WTC11 (cell line): ENCODE results near the gene TUT4. TPM values are rescaled to one million over a fixed set of nuclear protein-coding genes. Genes with fewer than 3 reads are reported as not detected.

Experiments used
- ATAC-seq: fragments of 200-7000 bp; cut with Tn5 transposase; 2 replicates; pipeline ENCODE4 v1.10.0; 2021; ENCODE audit warnings: mild to moderate bottlenecking, moderate library complexity
- CTCF ChIA-PET: fragments of 300-600 bp; sonication (Branson Sonifier 250); formaldehyde crosslinking; loops from one replicate; lab custom pipeline; 2021; ENCODE audit warnings: antibody characterized with exemption; lab: Charles Lee
- POLR2A ChIA-PET: fragments of 350-600 bp; sonication (Branson Sonifier 250); formaldehyde crosslinking; loops from one replicate; lab custom pipeline; 2021; ENCODE audit warnings: antibody characterized with exemption; lab: Charles Lee
- DNase-seq: peaks from one replicate; pipeline ENCODE4 v3.0.0; 2021; ENCODE audit warnings: low spot score
- H3K27ac Mint-ChIP-seq: 2 replicates; pipeline ENCODE4 v1.8.0; 2021; ENCODE audit warnings: mixed read lengths
- H3K27me3 Mint-ChIP-seq: 2 replicates; pipeline ENCODE4 v1.8.0; 2021; ENCODE audit warnings: low read depth, mild to moderate bottlenecking, moderate library complexity, mixed read lengths
- H3K36me3 Mint-ChIP-seq: 2 replicates; pipeline ENCODE4 v1.8.0; 2021; ENCODE audit warnings: mixed read lengths
- H3K4me1 Mint-ChIP-seq: 2 replicates; pipeline ENCODE4 v1.8.0; 2022; ENCODE audit warnings: mixed read lengths
- H3K4me3 Mint-ChIP-seq: 2 replicates; pipeline ENCODE4 v1.8.0; 2021; ENCODE audit warnings: mild to moderate bottlenecking, moderate library complexity, mixed read lengths
- H3K9me3 Mint-ChIP-seq: 2 replicates; pipeline ENCODE4 v1.8.0; 2021; ENCODE audit warnings: mixed read lengths
- ATF1 ChIP-seq: sonication (generic); formaldehyde crosslinking; IDR thresholded peaks from 2 replicates; pipeline ENCODE4 v1.8.1; 2023; ENCODE audit warnings: mild to moderate bottlenecking, moderate library complexity, missing genetic modification reagents
- ATF3 ChIP-seq: sonication (generic); formaldehyde crosslinking; conservative IDR thresholded peaks from 2 replicates; pipeline ENCODE4 v1.8.1; 2022; ENCODE audit warnings: mild to moderate bottlenecking, missing genetic modification reagents
- CREM ChIP-seq: sonication (generic); formaldehyde crosslinking; IDR thresholded peaks from 2 replicates; pipeline ENCODE4 v1.8.1; 2022; ENCODE audit warnings: mild to moderate bottlenecking, missing genetic modification reagents, moderate library complexity
- EMX1 ChIP-seq: fragments of 250-450 bp; sonication (Bioruptor Pico); IDR thresholded peaks from 2 replicates; pipeline ENCODE4 v1.8.0; 2021; ENCODE audit warnings: mild to moderate bottlenecking
- MLX ChIP-seq: sonication (generic); formaldehyde crosslinking; IDR thresholded peaks from 2 replicates; pipeline ENCODE4 v1.8.1; 2023; ENCODE audit warnings: mild to moderate bottlenecking, missing genetic modification reagents, moderate library complexity
- NR1H2 ChIP-seq: sonication (generic); formaldehyde crosslinking; IDR thresholded peaks from 2 replicates; pipeline ENCODE4 v1.9.0; 2021; ENCODE audit warnings: mild to moderate bottlenecking, moderate library complexity, missing genetic modification reagents
- OVOL2 ChIP-seq: fragments of 250-450 bp; sonication (Bioruptor Pico); IDR thresholded peaks from 2 replicates; pipeline ENCODE4 v1.9.0; 2021; ENCODE audit warnings: mild to moderate bottlenecking, borderline replicate concordance
- PRRX2 ChIP-seq: fragments of 250-450 bp; sonication (Bioruptor Pico); IDR thresholded peaks from 2 replicates; pipeline ENCODE4 v1.8.0; 2021; ENCODE audit warnings: mild to moderate bottlenecking
- SMAD4 ChIP-seq: sonication (generic); formaldehyde crosslinking; IDR thresholded peaks from 2 replicates; pipeline ENCODE4 v1.8.0; 2022; ENCODE audit warnings: mild to moderate bottlenecking, missing genetic modification reagents
- SOX15 ChIP-seq: fragments of 250-450 bp; sonication (Bioruptor Pico); IDR thresholded peaks from 2 replicates; pipeline ENCODE4 v1.9.0; 2021; ENCODE audit warnings: mild to moderate bottlenecking
- SP1 ChIP-seq: sonication (generic); formaldehyde crosslinking; conservative IDR thresholded peaks from 2 replicates; pipeline ENCODE4 v1.8.1; 2022; ENCODE audit warnings: missing genetic modification reagents
- TCF7 ChIP-seq: sonication (generic); formaldehyde crosslinking; IDR thresholded peaks from 2 replicates; pipeline ENCODE4 v1.8.0; 2022; ENCODE audit warnings: mild to moderate bottlenecking, low read depth, missing genetic modification reagents, moderate library complexity
- TEAD4 ChIP-seq: sonication (generic); formaldehyde crosslinking; IDR thresholded peaks from 2 replicates; pipeline ENCODE4 v1.8.0; 2022; ENCODE audit warnings: mild to moderate bottlenecking, missing genetic modification reagents
- ZBTB43 ChIP-seq: sonication (generic); formaldehyde crosslinking; IDR thresholded peaks from 2 replicates; pipeline ENCODE4 v1.8.1; 2023; ENCODE audit warnings: mild to moderate bottlenecking, missing genetic modification reagents
- ZNF121 ChIP-seq: sonication (generic); formaldehyde crosslinking; IDR thresholded peaks from 2 replicates; pipeline ENCODE4 v1.8.0; 2023; ENCODE audit warnings: missing genetic modification reagents
- ZNF396 ChIP-seq: fragments of 250-450 bp; sonication (Bioruptor Pico); IDR thresholded peaks from 2 replicates; pipeline ENCODE4 v1.8.0; 2021; ENCODE audit warnings: mild to moderate bottlenecking, moderate library complexity, borderline replicate concordance
- ZNF423 ChIP-seq: fragments of 250-450 bp; sonication (Bioruptor Pico); IDR thresholded peaks from 2 replicates; pipeline ENCODE4 v2.1.2; 2022; ENCODE audit warnings: mild to moderate bottlenecking, moderate library complexity
- total RNA-seq: library from RNA; stranded (reverse); gene quantifications from 3 replicates; pipeline ENCODE4 v1.2.3, GENCODE V29; 2021
- TF ChIP-seq, protein P1 (sequence below): sonication (generic); formaldehyde crosslinking; IDR thresholded peaks from 2 replicates; pipeline ENCODE4 v1.8.0; 2023; ENCODE audit warnings: missing genetic modification reagents, mild to moderate bottlenecking, borderline replicate concordance
- TF ChIP-seq, protein P2 (sequence below): sonication (generic); formaldehyde crosslinking; IDR thresholded peaks from 2 replicates; pipeline ENCODE4 v1.8.1; 2022; ENCODE audit warnings: mild to moderate bottlenecking, missing genetic modification reagents, moderate library complexity, borderline replicate concordance
- TF ChIP-seq, protein P3 (sequence below): fragments of 250-450 bp; sonication (Bioruptor Pico); IDR thresholded peaks from 2 replicates; pipeline ENCODE4 v1.9.0; 2021; ENCODE audit warnings: moderate library complexity, mild to moderate bottlenecking, inconsistent platforms, borderline replicate concordance
- TF ChIP-seq, protein P4 (sequence below): sonication (generic); formaldehyde crosslinking; IDR thresholded peaks from 2 replicates; pipeline ENCODE4 v1.8.1; 2023; ENCODE audit warnings: mild to moderate bottlenecking, missing genetic modification reagents, moderate library complexity
- TF ChIP-seq, protein P5 (sequence below): sonication (generic); formaldehyde crosslinking; IDR thresholded peaks from 2 replicates; pipeline ENCODE4 v1.8.1; 2023; ENCODE audit warnings: mild to moderate bottlenecking, moderate library complexity, missing genetic modification reagents

The TUT4 gene
- total RNA-seq, 1 experiment from 2014 or later: 63.3 TPM

GRCh38 chr1:52426371-52426770 is 126.5 kb downstream of the TUT4 start (continued):
- TF ChIP-seq ZBTB43 (CRISPR knock-in tag): no peak
- no peak for TF ChIP-seq ATF1 (CRISPR knock-in tag)
- TF ChIP-seq SMAD4: no peak
- no peak for TF ChIP-seq ZNF423 (CRISPR knock-in tag)
- TF ChIP-seq, protein P1, sequence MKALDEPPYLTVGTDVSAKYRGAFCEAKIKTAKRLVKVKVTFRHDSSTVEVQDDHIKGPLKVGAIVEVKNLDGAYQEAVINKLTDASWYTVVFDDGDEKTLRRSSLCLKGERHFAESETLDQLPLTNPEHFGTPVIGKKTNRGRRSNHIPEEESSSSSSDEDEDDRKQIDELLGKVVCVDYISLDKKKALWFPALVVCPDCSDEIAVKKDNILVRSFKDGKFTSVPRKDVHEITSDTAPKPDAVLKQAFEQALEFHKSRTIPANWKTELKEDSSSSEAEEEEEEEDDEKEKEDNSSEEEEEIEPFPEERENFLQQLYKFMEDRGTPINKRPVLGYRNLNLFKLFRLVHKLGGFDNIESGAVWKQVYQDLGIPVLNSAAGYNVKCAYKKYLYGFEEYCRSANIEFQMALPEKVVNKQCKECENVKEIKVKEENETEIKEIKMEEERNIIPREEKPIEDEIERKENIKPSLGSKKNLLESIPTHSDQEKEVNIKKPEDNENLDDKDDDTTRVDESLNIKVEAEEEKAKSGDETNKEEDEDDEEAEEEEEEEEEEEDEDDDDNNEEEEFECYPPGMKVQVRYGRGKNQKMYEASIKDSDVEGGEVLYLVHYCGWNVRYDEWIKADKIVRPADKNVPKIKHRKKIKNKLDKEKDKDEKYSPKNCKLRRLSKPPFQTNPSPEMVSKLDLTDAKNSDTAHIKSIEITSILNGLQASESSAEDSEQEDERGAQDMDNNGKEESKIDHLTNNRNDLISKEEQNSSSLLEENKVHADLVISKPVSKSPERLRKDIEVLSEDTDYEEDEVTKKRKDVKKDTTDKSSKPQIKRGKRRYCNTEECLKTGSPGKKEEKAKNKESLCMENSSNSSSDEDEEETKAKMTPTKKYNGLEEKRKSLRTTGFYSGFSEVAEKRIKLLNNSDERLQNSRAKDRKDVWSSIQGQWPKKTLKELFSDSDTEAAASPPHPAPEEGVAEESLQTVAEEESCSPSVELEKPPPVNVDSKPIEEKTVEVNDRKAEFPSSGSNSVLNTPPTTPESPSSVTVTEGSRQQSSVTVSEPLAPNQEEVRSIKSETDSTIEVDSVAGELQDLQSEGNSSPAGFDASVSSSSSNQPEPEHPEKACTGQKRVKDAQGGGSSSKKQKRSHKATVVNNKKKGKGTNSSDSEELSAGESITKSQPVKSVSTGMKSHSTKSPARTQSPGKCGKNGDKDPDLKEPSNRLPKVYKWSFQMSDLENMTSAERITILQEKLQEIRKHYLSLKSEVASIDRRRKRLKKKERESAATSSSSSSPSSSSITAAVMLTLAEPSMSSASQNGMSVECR (CRISPR knock-in tag): no peak
- TF ChIP-seq, protein P2, sequence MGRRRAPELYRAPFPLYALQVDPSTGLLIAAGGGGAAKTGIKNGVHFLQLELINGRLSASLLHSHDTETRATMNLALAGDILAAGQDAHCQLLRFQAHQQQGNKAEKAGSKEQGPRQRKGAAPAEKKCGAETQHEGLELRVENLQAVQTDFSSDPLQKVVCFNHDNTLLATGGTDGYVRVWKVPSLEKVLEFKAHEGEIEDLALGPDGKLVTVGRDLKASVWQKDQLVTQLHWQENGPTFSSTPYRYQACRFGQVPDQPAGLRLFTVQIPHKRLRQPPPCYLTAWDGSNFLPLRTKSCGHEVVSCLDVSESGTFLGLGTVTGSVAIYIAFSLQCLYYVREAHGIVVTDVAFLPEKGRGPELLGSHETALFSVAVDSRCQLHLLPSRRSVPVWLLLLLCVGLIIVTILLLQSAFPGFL (CRISPR knock-in tag): no peak
- no peak for TF ChIP-seq MLX (CRISPR knock-in tag)
- TF ChIP-seq SP1 (CRISPR knock-in tag): no peak

DNA sequence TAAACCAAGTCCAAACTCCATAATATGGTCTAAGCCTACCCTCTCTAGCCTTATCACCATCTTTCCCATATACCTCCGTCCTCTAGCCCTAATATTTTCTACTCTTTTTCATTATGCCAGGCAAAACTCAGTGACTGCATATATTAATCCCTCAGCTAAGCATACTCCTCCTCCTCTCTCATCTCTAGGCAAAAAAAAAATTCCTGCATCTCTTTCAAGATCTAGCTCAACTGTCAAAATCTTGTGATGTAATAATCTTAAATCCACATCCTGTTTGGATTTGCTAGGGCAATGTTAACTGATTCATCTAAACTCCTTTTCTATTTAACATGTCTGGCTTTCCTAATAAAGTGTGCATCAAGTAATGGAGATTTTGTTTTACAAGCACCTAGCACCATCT is 128.1 kb downstream of the TUT4 start:
- 0 out of 2 replicates have a peak, but pooled peaks cover 3% of the 10 kb centered on the region for H3K9me3 Mint-ChIP-seq
- peak overlapping the region; percentile 4 for H3K27ac Mint-ChIP-seq
- ATAC-seq: no peak
- no peak for DNase-seq
- H3K4me1 Mint-ChIP-seq: peaks cover 9% of the 10 kb centered on the region
- peaks cover 22% of the 10 kb centered on the region for H3K36me3 Mint-ChIP-seq
- H3K27me3 Mint-ChIP-seq: no peaks in the 10 kb centered on the region
- ChIA-PET CTCF (no interaction called here), POLR2A (no interaction called here)
- H3K4me3 Mint-ChIP-seq: no peak overlapping the region
- TF ChIP-seq EMX1 (CRISPR knock-in tag) (no peak), PRRX2 (CRISPR knock-in tag) (no peak), NR1H2 (CRISPR knock-in tag) (no peak)
- TF ChIP-seq, protein P3, sequence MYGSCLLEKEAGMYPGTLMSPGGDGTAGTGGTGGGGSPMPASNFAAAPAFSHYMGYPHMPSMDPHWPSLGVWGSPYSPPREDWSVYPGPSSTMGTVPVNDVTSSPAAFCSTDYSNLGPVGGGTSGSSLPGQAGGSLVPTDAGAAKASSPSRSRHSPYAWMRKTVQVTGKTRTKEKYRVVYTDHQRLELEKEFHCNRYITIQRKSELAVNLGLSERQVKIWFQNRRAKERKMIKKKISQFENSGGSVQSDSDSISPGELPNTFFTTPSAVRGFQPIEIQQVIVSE (CRISPR knock-in tag): no peak

GRCh38 chr1:52424231-52424636 is 128.7 kb downstream of the TUT4 start:
- ATAC-seq: no peak
- POLR2A ChIA-PET: no interaction called here
- TF ChIP-seq TCF7 (CRISPR knock-in tag) (no peak), ATF3 (no peak), SOX15 (CRISPR knock-in tag) (no peak), TEAD4 (CRISPR knock-in tag) (no peak), OVOL2 (no peak), ZNF121 (CRISPR knock-in tag) (no peak), ZNF396 (no peak), CREM (CRISPR knock-in tag) (no peak)
- TF ChIP-seq, protein P4, sequence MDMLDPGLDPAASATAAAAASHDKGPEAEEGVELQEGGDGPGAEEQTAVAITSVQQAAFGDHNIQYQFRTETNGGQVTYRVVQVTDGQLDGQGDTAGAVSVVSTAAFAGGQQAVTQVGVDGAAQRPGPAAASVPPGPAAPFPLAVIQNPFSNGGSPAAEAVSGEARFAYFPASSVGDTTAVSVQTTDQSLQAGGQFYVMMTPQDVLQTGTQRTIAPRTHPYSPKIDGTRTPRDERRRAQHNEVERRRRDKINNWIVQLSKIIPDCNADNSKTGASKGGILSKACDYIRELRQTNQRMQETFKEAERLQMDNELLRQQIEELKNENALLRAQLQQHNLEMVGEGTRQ (CRISPR knock-in tag): no peak
- TF ChIP-seq, protein P5, sequence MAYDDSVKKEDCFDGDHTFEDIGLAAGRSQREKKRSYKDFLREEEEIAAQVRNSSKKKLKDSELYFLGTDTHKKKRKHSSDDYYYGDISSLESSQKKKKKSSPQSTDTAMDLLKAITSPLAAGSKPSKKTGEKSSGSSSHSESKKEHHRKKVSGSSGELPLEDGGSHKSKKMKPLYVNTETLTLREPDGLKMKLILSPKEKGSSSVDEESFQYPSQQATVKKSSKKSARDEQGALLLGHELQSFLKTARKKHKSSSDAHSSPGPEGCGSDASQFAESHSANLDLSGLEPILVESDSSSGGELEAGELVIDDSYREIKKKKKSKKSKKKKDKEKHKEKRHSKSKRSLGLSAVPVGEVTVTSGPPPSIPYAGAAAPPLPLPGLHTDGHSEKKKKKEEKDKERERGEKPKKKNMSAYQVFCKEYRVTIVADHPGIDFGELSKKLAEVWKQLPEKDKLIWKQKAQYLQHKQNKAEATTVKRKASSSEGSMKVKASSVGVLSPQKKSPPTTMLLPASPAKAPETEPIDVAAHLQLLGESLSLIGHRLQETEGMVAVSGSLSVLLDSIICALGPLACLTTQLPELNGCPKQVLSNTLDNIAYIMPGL (CRISPR knock-in tag): no peak

More at GRCh38 chr1:52424231-52424636, 128.7 kb downstream of the TUT4 start:
- Mint-ChIP-seq H3K27me3 (no peaks in the 10 kb centered on the region), H3K9me3 (0 out of 2 replicates have a peak, but pooled peaks cover 3% of the 10 kb centered on the region), H3K4me3 (no peak overlapping the region), H3K27ac (no peak overlapping the region), H3K36me3 (peaks cover 26% of the 10 kb centered on the region), H3K4me1 (peaks cover 9% of the 10 kb centered on the region)
- CTCF ChIA-PET: no interaction called here
- no peak for DNase-seq
